Kidney epithelial cell (primary cell): ENCODE results near the gene RAP1GAP2. TPM values are rescaled to one million over a fixed set of nuclear protein-coding genes. Genes with fewer than 3 reads are reported as not detected.

ENCODE experiments used
- DNase-seq: peaks from one replicate; pipeline ENCODE4 v3.0.0-alpha.2; 2010; ENCODE audit warnings: low read depth
- H3K27me3 ChIP-seq: 2 replicates; pipeline ENCODE4 v1.6.0; 2011; ENCODE audit warnings: low read length; ENCODE audit not compliant: control insufficient read depth, insufficient read depth
- H3K36me3 ChIP-seq: 2 replicates; pipeline ENCODE4 v1.5.1; 2011; ENCODE audit warnings: low read length; ENCODE audit not compliant: control insufficient read depth, insufficient read depth
- H3K4me3 ChIP-seq: 2 replicates; pipeline ENCODE4 v1.5.1; 2011; ENCODE audit warnings: low read depth, mild to moderate bottlenecking, control low read depth, low read length
- total RNA-seq: library from RNA; depleted of rRNA; stranded (reverse); fragments of >200 nt; gene quantifications from 2 replicates; pipeline ENCODE4 v1.2.3, GENCODE V29; 2015
- TF ChIP-seq, protein P1 (sequence below): IDR thresholded peaks from 2 replicates; pipeline ENCODE4 v1.5.1; 2011; ENCODE audit warnings: mild to moderate bottlenecking, moderate library complexity, low read length, control low read depth, inconsistent platforms; ENCODE audit not compliant: insufficient read depth, poor library complexity, severe bottlenecking

Gene RAP1GAP2
- total RNA-seq, 1 donor from 2014 or later = 51.6 TPM

DNA sequence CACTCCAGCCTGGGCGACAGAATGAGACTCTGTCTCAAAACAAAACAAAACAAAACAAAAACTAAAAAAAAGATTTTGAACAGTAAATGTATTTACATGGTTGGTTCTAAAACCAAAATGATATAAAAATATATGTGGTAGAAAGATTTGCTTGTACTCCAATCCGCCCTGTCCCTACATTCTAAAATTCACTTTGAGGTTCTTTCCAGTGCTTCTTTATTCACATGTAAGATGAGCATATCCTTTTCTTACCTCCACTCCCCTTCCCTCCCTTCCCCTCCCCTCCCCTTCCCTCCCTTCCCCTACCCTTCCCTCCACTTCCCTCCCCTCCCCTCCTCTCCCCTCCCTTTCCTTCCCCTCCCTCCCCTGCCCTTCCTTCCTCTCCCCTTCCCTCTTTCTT, 34.4 kb downstream of the RAP1GAP2 start:
- H3K4me3 ChIP-seq = no peak overlapping the region
- H3K27me3 ChIP-seq = no peaks in the 10 kb centered on the region
- TF ChIP-seq, protein P1, sequence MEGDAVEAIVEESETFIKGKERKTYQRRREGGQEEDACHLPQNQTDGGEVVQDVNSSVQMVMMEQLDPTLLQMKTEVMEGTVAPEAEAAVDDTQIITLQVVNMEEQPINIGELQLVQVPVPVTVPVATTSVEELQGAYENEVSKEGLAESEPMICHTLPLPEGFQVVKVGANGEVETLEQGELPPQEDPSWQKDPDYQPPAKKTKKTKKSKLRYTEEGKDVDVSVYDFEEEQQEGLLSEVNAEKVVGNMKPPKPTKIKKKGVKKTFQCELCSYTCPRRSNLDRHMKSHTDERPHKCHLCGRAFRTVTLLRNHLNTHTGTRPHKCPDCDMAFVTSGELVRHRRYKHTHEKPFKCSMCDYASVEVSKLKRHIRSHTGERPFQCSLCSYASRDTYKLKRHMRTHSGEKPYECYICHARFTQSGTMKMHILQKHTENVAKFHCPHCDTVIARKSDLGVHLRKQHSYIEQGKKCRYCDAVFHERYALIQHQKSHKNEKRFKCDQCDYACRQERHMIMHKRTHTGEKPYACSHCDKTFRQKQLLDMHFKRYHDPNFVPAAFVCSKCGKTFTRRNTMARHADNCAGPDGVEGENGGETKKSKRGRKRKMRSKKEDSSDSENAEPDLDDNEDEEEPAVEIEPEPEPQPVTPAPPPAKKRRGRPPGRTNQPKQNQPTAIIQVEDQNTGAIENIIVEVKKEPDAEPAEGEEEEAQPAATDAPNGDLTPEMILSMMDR = no peak
- no peaks in the 10 kb centered on the region for H3K36me3 ChIP-seq
- DNase-seq = no peak

GRCh38 chr17:2835780-2836179, 39.5 kb downstream of the RAP1GAP2 start:
- H3K36me3 ChIP-seq = no peaks in the 10 kb centered on the region
- TF ChIP-seq, protein P1 = no peak

GRCh38 chr17:2837147-2837561, 40.9 kb downstream of the RAP1GAP2 start:
- Histone ChIP-seq H3K27me3 (no peaks in the 10 kb centered on the region), H3K4me3 (no peak overlapping the region), H3K36me3 (no peaks in the 10 kb centered on the region)
- TF ChIP-seq, protein P1 = no peak
- DNase-seq = no peak

More at GRCh38 chr17:2835780-2836179, 39.5 kb downstream of the RAP1GAP2 start:
- Histone ChIP-seq H3K4me3 (no peak overlapping the region), H3K27me3 (no peaks in the 10 kb centered on the region)
- DNase-seq = no peak

DNA sequence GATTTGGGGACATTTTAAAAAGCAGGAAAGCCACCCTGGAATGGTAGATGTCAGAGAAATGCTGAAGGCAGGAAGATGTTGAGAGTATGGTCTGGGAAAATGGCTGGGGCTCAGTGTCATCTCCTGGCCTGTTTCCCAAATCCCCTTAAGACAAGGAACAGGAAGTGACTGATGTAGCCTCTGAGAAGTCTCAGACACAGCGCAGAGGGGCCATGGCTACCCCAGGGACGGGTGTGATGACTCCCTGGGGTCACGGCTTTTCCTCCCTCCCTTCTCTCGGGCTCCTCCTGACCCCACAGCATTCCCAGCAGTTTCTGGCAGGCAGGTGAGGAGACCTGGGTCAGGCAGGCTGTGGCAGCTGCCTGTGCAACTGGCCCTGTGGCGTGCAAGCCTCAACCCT, 45.4 kb downstream of the RAP1GAP2 start:
- Histone ChIP-seq H3K36me3 (no peaks in the 10 kb centered on the region), H3K27me3 (no peaks in the 10 kb centered on the region), H3K4me3 (no peak overlapping the region)
- TF ChIP-seq, protein P1 = no peak
- no peak for DNase-seq

GRCh38 chr17:2842464-2842863, 46.2 kb downstream of the RAP1GAP2 start:
- no peak overlapping the region for H3K4me3 ChIP-seq
- H3K36me3 ChIP-seq = no peaks in the 10 kb centered on the region
- no peak for DNase-seq
- TF ChIP-seq, protein P1 = no peak
- no peaks in the 10 kb centered on the region for H3K27me3 ChIP-seq

DNA sequence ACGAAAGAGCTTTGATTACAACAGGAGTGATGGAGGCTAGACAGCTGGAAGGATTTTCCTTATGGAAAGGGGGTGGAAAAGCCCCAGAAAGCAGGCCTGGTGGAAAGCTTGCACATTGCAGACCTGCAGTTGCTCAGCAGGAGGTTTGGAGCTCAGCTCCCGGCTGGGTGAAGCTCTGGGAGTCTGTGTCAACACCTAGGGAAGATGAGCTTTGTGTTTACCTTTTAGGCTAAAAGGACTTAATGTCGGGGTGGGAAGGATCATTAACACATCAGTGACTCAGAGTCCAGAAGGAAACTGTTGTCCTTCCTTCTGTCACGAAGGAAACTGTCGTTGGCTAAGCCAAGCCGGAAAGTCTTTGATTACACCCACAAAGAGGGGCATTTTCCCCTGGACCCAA, 48.2 kb downstream of the RAP1GAP2 start:
- Histone ChIP-seq H3K36me3 (no peaks in the 10 kb centered on the region), H3K4me3 (no peak overlapping the region), H3K27me3 (no peaks in the 10 kb centered on the region)
- TF ChIP-seq, protein P1 = no peak
- DNase-seq = no peak
